ENCODE results near the gene RAB27B.
A peak's percentile ranks its signal among the peaks of the same experiment; 100 is the strongest.
"Not testable (repeated sequence)": the region's sequence is repeated elsewhere in the genome, so short reads cannot be mapped to it uniquely, and the experiment has no call there.

The RAB27B gene

GRCh38 chr18:54828281-54828881, at the start of gene RAB27B:
RAB27B (plus strand) TSS chr18:54828477; CDS start chr18:54877586, 49,109 bp downstream.
- DNase-seq (ENCODE audit: low spot score), result peak; percentile 55

GRCh38 chr18:54780285-54780861, 47.9 kb upstream of the RAB27B start:
- no peak for DNase-seq (ENCODE audit: low spot score)

- DNase-seq (ENCODE audit: low spot score), result no peak
These were observed 47.3 kb upstream of the RAB27B start for GRCh38 chr18:54780970-54781369.

GRCh38 chr18:54783139-54783538, 45.1 kb upstream of the RAB27B start:
- DNase-seq (ENCODE audit: low spot score), result no peak

- DNase-seq (ENCODE audit: low spot score), result no peak
These were observed 42.1 kb upstream of the RAB27B start for GRCh38 chr18:54786206-54786605.

DNA sequence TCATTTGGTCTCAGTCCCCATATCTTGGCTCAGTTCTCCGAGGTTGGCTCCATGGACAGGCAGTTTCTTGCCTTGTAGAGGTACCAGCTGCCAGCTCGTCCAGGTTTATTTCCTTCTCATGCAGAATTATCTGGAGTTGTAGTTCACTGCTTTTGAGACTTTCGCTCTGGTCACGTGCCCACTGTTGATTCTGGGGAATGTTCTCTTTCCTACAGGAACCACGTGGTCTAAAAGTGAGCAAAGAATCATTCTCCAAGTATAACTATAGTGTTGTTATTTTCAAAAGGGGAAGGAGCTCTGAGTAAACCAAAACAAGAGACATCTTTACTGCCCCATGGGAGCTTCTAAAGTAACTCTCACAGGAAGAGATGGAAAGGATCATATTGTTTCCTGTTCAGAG, 41.2 kb upstream of the RAB27B start:
- DNase-seq (ENCODE audit: low spot score), result no peak

DNA sequence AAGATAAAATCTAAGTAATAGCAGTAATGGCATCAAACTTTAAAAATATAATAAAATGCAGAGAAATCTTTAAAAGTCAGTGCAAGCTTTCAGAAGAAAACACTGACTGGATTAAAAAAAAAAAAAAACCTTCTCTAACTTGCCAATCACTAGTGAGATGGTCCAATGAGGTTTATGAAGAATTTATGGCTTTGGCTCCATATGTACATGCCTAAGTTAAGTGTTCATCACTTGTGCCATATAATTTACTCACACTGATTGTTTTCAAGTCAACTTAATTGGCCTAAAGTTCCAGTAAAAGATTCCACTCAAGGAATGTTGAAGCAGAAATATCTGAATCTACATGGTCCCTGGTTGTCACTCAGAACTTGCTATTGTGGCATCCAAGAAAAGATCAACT, 40.7 kb upstream of the RAB27B start:
- no peak for DNase-seq (ENCODE audit: low spot score)

GRCh38 chr18:54790109-54790508, 38.2 kb upstream of the RAB27B start:
- DNase-seq (ENCODE audit: low spot score), result no peak

GRCh38 chr18:54791657-54792056, 36.6 kb upstream of the RAB27B start:
- DNase-seq (ENCODE audit: low spot score), result no peak

DNA sequence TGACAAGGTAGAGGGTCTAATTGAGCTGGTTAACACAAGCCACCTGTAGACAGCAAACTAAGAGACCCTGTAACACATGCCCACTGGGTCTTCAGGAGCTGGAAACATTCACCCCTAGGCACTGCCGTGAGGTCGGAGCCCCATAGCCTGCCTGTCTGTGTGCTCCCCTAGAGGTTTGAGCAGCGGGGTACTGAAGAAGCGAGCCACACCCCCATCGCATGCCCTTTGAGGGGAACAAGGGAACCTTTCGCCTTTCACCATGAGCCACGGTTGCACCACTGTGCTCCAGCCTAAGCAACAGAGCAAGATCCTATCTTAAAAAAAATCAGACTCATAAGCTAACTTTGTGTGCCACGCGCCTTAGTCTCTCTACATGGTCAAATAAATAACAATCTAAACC, 36.2 kb upstream of the RAB27B start:
- DNase-seq (ENCODE audit: low spot score), result no peak

- DNase-seq (ENCODE audit: low spot score), result no peak
These were observed 33.5 kb upstream of the RAB27B start for GRCh38 chr18:54794823-54795222.

DNA sequence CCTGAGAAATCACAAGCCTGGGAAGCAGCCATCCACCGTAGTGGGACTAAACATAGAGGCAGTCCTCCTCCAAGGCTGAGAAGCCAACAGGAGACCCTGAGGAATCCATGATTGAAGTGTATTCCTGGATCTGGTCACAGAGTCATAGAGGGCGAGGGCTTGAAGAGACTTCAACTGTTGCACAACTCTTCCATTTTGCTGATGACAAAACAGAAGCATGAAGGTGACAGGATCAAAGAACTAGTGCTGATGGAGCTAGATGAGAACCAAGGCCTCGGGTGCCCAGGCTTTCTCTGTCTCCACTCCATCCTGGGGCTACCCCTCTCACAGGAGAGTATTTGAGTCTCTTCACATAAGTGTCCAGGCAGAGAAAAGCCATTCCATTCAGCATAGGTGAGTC, 30.1 kb upstream of the RAB27B start:
- DNase-seq (ENCODE audit: low spot score), result no peak

DNA sequence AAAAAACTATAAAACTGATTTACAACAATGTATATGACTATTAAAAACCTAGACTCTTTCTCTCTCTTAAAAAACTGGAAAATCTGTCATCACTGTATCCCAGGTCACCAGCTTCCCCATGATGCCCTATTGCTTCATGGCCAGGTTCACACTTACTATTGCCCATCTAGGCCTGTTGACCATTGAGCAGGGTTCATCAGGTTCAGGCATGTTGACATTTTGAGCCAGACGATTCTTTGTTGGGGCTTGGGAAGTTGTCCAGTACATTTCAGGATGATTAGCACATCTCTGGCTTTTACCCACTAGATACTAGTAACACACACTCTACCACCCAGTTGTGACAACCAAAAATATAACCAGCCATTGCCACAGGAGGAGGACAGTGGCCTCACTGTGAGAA, 26.9 kb upstream of the RAB27B start:
- no peak for DNase-seq (ENCODE audit: low spot score)

DNA sequence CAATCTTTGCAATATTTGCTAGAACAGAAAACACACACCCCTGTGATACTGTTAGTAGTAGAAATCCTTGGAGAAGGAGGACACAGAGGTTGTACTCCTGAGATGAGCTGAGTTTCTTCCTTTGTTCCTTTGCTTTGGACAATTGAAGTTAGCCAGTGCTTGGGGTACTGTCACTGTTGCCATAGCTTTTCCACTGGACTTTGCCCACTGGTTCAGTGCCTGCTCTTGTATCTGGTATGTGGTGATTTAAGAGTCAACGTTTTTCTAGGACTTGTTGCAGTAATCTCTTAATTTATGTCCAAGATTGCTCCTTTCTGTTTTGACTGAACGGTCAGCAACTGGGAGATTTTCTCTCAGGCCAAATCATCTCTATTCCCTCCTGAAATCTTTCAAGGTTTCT, 26.1 kb upstream of the RAB27B start:
- no peak for DNase-seq (ENCODE audit: low spot score)

- DNase-seq (ENCODE audit: low spot score), result no peak
These were observed 25.4 kb upstream of the RAB27B start for GRCh38 chr18:54802686-54803395.

DNA sequence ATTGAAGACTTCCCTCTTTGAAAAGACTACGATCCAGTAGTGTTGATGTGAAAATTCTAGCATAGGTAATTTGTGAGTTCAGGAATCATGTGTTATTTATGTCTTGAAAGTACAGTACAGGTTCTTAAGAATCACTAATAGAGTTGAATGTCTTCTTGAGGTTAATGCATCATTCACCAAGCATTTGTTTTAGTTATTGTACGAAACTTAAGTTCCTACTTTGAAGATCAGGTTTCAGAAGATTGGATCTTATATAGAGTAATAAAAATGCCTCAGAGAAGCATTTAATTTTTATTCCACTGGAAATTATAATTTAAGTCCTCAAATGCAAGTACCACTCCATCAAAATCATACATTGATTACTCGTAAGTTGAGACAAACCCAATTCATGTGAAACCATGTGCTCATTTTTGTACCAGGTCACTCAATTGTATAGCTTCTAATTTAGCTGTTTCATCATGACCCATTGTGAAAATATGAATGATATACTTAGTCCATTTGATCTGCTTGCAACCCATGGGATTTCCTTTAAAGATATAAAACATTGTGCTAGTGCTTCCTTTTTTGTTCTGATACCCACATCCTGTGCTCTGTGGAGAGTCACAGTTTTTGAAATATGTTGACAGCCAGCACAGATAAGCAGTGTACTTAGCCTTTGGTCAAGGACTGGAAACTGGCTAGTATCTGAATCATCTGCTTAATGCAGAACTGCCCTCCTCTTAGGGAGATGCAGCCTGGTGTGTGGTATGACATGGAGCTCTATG, 22.5 kb upstream of the RAB27B start:
- DNase-seq (ENCODE audit: low spot score), result peak; percentile 17

DNA sequence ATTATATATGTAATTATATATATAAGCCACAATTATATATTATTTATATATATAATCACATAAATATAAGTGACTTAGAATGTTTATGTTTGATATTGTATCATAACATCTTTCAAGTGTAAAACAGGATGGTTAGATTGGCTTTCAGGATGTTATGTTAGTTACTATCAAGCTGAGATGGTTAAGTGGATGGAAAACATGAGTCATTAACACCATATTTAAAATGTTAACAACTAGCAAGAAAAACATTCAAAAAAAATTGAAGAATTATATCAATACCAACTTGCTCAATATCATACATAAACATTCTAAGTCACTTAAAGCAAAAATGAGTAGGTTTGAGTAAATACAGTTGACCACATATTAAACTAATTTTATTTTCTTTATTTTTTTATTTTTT, 21.8 kb upstream of the RAB27B start:
- DNase-seq (ENCODE audit: low spot score), result no peak

DNA sequence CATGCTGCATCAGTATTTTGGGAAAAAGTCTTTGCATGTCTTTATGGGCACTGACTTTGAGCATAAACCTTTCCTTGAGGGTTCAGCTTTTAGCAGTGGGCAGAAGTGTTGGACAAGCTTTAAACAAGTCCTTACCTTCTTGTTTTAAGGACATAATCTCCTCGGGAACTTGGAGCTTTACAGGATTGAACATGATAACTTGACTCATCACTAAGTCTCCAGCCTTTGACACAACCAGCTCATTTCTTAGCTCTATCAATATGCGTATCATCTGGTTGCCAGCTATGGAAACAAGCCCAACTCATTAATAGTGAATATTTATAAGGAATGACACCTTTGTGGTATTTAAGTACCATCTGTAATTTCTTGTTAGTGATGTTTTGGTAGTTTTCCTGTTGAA, 21.0 kb upstream of the RAB27B start:
- DNase-seq (ENCODE audit: low spot score), result no peak

DNA sequence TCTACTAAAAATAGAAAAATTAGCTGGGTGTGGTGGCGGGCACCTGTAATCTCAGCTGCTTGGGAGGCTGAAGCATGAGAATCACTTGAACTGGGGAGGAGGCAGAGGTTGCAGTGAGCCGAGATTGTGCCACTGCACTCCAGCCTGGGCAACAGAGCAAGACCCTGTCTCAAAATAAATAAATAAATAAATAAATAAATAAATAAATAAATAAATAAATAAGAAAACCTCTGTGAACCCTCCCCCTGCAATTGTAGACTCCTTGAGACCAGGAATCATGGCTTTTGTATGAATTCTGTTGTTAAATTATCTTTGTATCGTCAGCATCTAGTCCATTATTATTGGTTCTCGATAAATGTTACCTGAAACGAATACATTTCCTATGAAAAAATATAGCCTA, 17.6 kb upstream of the RAB27B start:
- not testable (repeated sequence) for DNase-seq (ENCODE audit: low spot score)

GRCh38 chr18:54812885-54813284, 15.4 kb upstream of the RAB27B start:
- DNase-seq (ENCODE audit: low spot score), result no peak

DNA sequence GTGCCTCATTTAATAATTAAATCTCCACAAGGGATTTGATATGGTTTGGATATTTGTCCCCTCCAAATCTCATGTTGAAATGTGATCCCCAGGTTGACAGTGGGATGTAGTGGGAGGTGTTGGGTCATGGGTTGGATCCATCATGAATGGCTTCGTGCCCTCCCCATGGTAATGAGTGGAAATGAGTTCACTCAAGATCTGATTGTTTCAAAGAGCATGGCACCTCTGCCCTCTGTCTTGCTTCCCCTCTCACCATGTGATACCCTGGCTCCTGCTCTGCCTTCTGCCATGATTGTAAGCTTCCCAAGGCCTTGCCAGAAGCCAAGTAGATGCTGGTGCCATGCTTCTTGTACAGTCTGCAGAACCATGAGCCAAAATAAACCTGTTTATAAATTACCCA, 15.0 kb upstream of the RAB27B start:
- no peak for DNase-seq (ENCODE audit: low spot score)

- DNase-seq (ENCODE audit: low spot score), result no peak
These were observed 14.2 kb upstream of the RAB27B start for GRCh38 chr18:54813977-54814565.

- DNase-seq (ENCODE audit: low spot score), result no peak
These were observed 13.2 kb upstream of the RAB27B start for GRCh38 chr18:54815086-54815485.

Data from AG08396 (cell line).